Heart right ventricle (tissue), 16 donors: ENCODE results near the gene HCN4. TPM values are rescaled to one million over a fixed set of nuclear protein-coding genes. Genes with fewer than 3 reads are reported as not detected.

Experiments used
- ATAC-seq, 8 donors: fragments of 200-7000 bp; cut with Tn5 transposase; one replicate each; pipeline ENCODE4 v1.9.1; 2020; ENCODE audit warnings: mild to moderate bottlenecking in 8 of 8, moderate library complexity in 8 of 8, moderate number of reproducible peaks in 1 of 8
- DNase-seq, 2 donors: peaks; one replicate each; pipeline ENCODE4 v3.0.0-alpha.2; 2020
- H3K27ac ChIP-seq, 10 donors: fragments of 200-600 bp; sonication (generic) in 2 of 10; one replicate each; pipeline versions ENCODE4 v1.5.0 to v1.8.0; 2020 to 2022; ENCODE audit warnings: mild to moderate bottlenecking in 3 of 10
- H3K27me3 ChIP-seq, 7 donors: fragments of 200-600 bp; one replicate each; pipeline ENCODE4 v1.8.0; 2021 to 2022; ENCODE audit warnings: mild to moderate bottlenecking in 2 of 7
- H3K36me3 ChIP-seq, 9 donors: fragments of 200-600 bp; sonication (generic) in 1 of 9; one replicate each; pipeline versions ENCODE4 v1.5.0 to v1.8.0; 2020 to 2022; ENCODE audit warnings: mild to moderate bottlenecking in 2 of 9
- H3K4me1 ChIP-seq, 9 donors: fragments of 200-600 bp; sonication (generic) in 1 of 9; one replicate each; pipeline versions ENCODE4 v1.5.0 to v1.8.0; 2020 to 2022; ENCODE audit warnings: mild to moderate bottlenecking in 4 of 9
- H3K4me3 ChIP-seq, 10 donors: fragments of 200-600 bp; sonication (generic) in 2 of 10; one replicate each; pipeline versions ENCODE4 v1.5.0 to v1.8.0; 2020 to 2022; ENCODE audit warnings: mild to moderate bottlenecking in 7 of 10, moderate library complexity in 2 of 10
- H3K9me3 ChIP-seq, 11 donors: fragments of 200-600 bp in 10 of 11; sonication (generic) in 2 of 11; one replicate each; pipeline versions ENCODE4 v1.5.0 to v1.8.0; 2013 to 2022; ENCODE audit warnings: mild to moderate bottlenecking in 2 of 11, control low read depth in 1 of 11, moderate library complexity in 1 of 11
- WGBS, 2 donors: extraction: QIAGEN DNeasy Blood & Tissue Kit; methylation state at CpG; one replicate each; pipeline ENCODE4 v1.1.7; 2013; ENCODE audit warnings: inconsistent platforms in 1 of 2; 5-methylcytosine and 5-hydroxymethylcytosine counted together
- intact Hi-C, 10 donors: fragments of 100-400 bp; cut with DNase I; formaldehyde crosslinking; loops; one replicate each; pipeline versions ENCODE4 v1.11.1 to v1.14.2; 2022
- polyA plus RNA-seq, 2 donors: library from polyadenylated mRNA; stranded (reverse); fragments of 200-250 nt; gene quantifications; one replicate each; pipeline ENCODE4 v1.2.3, GENCODE V29; 2013
- total RNA-seq, 10 donors: library from RNA; stranded (reverse); fragmentation: NEBNext Ultra II Directional in 3 of 10; extraction: Animal tissue kit (Norgen Biotek cat#: 25700) in 3 of 10; gene quantifications; one replicate each; pipeline versions ENCODE4 v1.2.1 to v1.2.4, GENCODE V29; 2021 to 2023
- TF ChIP-seq, protein P1 (sequence below), 9 donors: fragments of 200-600 bp; sonication (generic) in 2 of 9; IDR thresholded peaks; one replicate each; pipeline versions ENCODE4 v1.5.0 to v1.8.0; 2021 to 2022; ENCODE audit warnings: antibody characterized with exemption in 9 of 9, mild to moderate bottlenecking in 5 of 9, moderate library complexity in 1 of 9
- donor health status: Arrhythmogenic right ventricular cardiomyopathy.
- donor health status: ischemic (EF 13 %, LVEDD 7.1; RV severe dilation, severe dysfunction).
- donor health status: healthy with polysubstance abuse.
- donor health status: DM: no; HTN: yes; CAD: no.
- donor health status: DM: no; HTN: no; CAD: no.
- donor health status: ischemic (EF 25% LVEDD 6.9; RV normal size, moderate dysfunction).
- donor health status: ischemic (EF 25% LVEDD 5.7; RV mildly dilated, moderate dysfunction).
- donor health status: healthy.
- donor health status: DM: yes; HTN: yes; CAD: no.
- donor health status: Ischemic cardiomyopathy.
- donor health status: ischemic (EF 35%, LVEDD 5.7; RV mildly dilated, moderate dysfunction).
- donor health status: nonischemic (EF 11% LVEDD 7.7; RV severe dilation, severe dysfunction).
- donor health status: DM: yes; HTN: yes; CAD: no.
- donor health status: PGD.
- donor health status: ischemic (EF 29% LVEDD 5.4; RV normal size, mild dysfunction).
- donor health status: nonischemic (EF 23%, LVEDD 6.1; RV moderate dilation, normal function).

The HCN4 gene
- total and polyA plus RNA-seq, 12 donors = 2.2 to 24.9 (median 6.8) TPM

DNA sequence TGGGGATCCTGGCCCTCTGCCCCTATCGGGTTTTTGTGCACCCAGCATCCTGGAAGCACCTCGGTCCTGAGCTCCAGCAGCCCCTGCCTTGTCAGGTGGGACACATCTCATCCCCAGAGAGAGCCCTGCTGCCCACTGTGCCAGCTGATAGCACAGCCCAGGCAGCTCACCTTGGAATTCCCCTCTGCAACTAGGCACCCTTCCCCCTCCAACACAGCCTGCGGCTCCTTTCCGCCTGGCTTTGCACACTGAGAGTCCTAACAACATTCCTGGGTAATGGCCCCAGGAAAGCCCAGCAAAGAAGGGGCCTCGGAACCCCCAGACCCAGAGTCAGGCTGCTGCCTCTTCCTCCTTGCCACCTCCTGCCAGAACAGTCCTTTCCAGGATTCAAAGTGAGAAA lies 5.9 kb downstream of the HCN4 start:
- 59 to 63% methylated on average over 5 of the region's 5 CpGs for WGBS, 2 donors
- intact Hi-C loops = no loop called here
- Histone ChIP-seq H3K27ac (no peak overlapping the region), H3K4me1 (peaks cover 0 to 55% (median 12%) of the 10 kb centered on the region in 9 donors), H3K9me3 (no peaks in the 10 kb centered on the region), H3K4me3 (no peak overlapping the region), H3K27me3 (peaks cover 3 to 63% (median 41%) of the 10 kb centered on the region in 7 donors), H3K36me3 (no peaks in the 10 kb centered on the region)
- ATAC-seq (no peak), DNase-seq (no peak)
- TF ChIP-seq, protein P1, sequence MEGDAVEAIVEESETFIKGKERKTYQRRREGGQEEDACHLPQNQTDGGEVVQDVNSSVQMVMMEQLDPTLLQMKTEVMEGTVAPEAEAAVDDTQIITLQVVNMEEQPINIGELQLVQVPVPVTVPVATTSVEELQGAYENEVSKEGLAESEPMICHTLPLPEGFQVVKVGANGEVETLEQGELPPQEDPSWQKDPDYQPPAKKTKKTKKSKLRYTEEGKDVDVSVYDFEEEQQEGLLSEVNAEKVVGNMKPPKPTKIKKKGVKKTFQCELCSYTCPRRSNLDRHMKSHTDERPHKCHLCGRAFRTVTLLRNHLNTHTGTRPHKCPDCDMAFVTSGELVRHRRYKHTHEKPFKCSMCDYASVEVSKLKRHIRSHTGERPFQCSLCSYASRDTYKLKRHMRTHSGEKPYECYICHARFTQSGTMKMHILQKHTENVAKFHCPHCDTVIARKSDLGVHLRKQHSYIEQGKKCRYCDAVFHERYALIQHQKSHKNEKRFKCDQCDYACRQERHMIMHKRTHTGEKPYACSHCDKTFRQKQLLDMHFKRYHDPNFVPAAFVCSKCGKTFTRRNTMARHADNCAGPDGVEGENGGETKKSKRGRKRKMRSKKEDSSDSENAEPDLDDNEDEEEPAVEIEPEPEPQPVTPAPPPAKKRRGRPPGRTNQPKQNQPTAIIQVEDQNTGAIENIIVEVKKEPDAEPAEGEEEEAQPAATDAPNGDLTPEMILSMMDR (IDR thresholded peaks at IDR 0.05) = no peak

DNA sequence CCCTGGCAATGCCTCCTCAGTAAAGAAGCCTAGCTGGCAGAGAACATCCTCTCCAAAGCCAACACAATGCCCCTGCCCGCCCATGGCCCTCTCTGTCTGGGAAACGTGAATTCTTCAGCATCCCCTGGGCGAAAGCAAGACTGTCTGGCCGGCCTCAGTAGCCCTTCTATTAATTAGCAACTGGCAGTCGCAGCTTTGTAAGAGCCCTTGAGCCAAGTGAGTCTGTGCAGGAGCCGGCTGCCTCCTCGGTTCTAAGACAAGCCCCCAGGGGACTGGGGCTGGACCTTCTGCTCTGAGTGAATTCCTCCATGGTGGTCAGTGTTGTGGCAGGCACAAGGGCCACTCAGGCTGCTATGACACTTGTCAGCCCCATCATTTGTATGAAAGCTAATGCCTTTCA lies 7.4 kb downstream of the HCN4 start:
- TF ChIP-seq, protein P1 (IDR thresholded peaks at IDR 0.05) = no peak

DNA sequence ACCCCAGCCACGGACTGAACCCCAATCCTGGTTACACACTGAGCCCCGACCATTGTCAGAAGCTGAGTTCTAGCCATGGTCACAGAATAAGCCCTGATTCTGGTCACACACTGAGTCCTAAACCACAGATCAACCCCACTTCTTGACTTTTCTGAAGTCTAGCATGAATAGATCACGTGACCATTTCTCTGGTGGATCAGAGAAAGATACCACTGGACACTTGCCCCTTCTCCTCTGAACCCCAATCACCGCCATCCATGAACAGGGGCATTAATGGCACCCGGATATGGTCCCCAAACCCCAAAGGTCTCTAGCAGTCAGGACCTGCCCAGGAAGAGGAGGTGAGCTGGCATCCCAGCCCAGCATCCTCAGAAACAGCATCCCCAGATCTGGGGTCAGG lies 9.1 kb downstream of the HCN4 start:
- no peaks in the 10 kb centered on the region for H3K36me3 ChIP-seq
- TF ChIP-seq, protein P1 (IDR thresholded peaks at IDR 0.05) = no peak
- no peak for DNase-seq
- WGBS, 2 donors = 82 to 84% methylated on average over 5 of the region's 5 CpGs
- H3K9me3 ChIP-seq = no peaks in the 10 kb centered on the region
- ATAC-seq = no peak
- peaks cover 0 to 62% (median 12%) of the 10 kb centered on the region in 9 donors for H3K4me1 ChIP-seq
- intact Hi-C loops = no loop called here
- no peak overlapping the region for H3K27ac ChIP-seq
- H3K4me3 ChIP-seq = no peak overlapping the region
- H3K27me3 ChIP-seq = peaks cover 0 to 37% (median 15%) of the 10 kb centered on the region in 7 donors

More for the DNA sequence above, 7.4 kb downstream of the HCN4 start:
- Histone ChIP-seq H3K4me1 (peaks cover 0 to 51% (median 12%) of the 10 kb centered on the region in 9 donors), H3K27me3 (peaks cover 0 to 49% (median 27%) of the 10 kb centered on the region in 7 donors), H3K36me3 (no peaks in the 10 kb centered on the region), H3K27ac (no peak overlapping the region), H3K4me3 (no peak overlapping the region), H3K9me3 (no peaks in the 10 kb centered on the region)
- intact Hi-C loops = no loop called here
- peak in 1 of 8 donors; percentile 5 for ATAC-seq
- 41 to 43% methylated on average over 7 of the region's 7 CpGs for WGBS, 2 donors
- DNase-seq = no peak

DNA sequence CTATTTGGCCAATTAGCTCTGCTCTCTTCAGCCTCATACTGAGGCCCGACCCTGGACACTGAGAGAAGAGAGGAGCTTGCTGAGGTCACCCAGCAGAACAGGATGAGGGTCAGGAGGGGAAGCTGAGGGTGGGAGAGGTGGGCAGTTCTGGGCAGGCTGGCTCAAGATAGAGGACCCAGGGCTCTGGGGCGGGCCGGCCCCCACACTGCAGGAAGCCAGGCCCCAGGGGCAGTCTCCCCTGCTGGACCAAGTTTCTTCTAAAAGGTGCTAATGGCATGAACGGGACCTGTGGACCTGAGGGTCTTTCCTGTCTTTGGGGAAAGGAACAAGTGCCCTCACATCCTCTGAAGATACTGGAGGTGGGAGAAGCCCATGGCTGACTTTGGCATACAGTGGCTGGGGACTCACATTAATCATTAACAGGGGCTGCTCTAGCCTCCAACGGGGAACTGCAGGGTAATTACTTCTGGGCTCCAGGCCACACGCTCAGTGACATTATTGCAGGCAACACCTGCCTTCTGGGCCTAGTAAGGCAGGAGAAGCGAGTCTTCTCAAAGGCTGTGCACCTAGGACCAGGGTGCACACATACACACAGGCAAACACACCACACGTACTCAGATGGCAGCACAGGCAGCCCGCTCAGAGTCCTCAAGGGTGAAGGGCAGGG lies 10.6 kb downstream of the HCN4 start:
- 72 to 73% methylated on average over 9 of the region's 9 CpGs for WGBS, 2 donors
- Histone ChIP-seq H3K9me3 (no peaks in the 10 kb centered on the region), H3K4me3 (no peak overlapping the region), H3K27me3 (peaks cover 0 to 32% (median 12%) of the 10 kb centered on the region in 7 donors), H3K27ac (no peak overlapping the region), H3K4me1 (peaks cover 0 to 59% (median 12%) of the 10 kb centered on the region in 9 donors), H3K36me3 (no peaks in the 10 kb centered on the region)
- DNase-seq = no peak
- intact Hi-C loops = no loop called here
- ATAC-seq = no peak
- TF ChIP-seq, protein P1 (IDR thresholded peaks at IDR 0.05) = no peak
